Thyroid gland (tissue), 4 donors: Measurements from ENCODE around the gene MRGPRF. TPM values are rescaled to one million over a fixed set of nuclear protein-coding genes. Genes with fewer than 3 reads are reported as not detected.
A peak's percentile ranks its signal among the peaks of the same experiment; 100 is the strongest.

Experiments used
- DNase-seq, 2 donors: peaks; one replicate each; pipeline ENCODE4 v3.0.0-alpha.2; 2019
- H3K27ac ChIP-seq, 3 donors: fragments of 200-600 bp; sonication (generic); 1 replicate in 2 of 3; 2 replicates in 1 of 3; pipeline ENCODE4 v1.5.1; 2016 to 2019; ENCODE audit warnings: mild to moderate bottlenecking in 1 of 3, moderate library complexity in 1 of 3
- H3K27me3 ChIP-seq: fragments of 200-600 bp; sonication (generic); one replicate; pipeline ENCODE4 v1.5.1; 2019
- H3K36me3 ChIP-seq, 2 donors: fragments of 200-600 bp; sonication (generic); one replicate each; pipeline ENCODE4 v1.5.1; 2016 to 2019
- H3K4me1 ChIP-seq, 2 donors: fragments of 200-600 bp; sonication (generic); one replicate each; pipeline ENCODE4 v1.5.1; 2017 to 2019
- H3K4me3 ChIP-seq, 3 donors: fragments of 200-600 bp; sonication (generic); replicated peaks in 1 of 3; 1 replicate in 2 of 3; 2 replicates in 1 of 3; pipeline ENCODE4 v1.5.1; 2016; ENCODE audit warnings: mild to moderate bottlenecking in 1 of 3
- H3K9me3 ChIP-seq: fragments of 200-600 bp; sonication (generic); one replicate; pipeline ENCODE4 v1.5.1; 2017
- POLR2A ChIP-seq, 2 donors: fragments of 450-650 bp; IDR thresholded peaks; one replicate each; pipeline ENCODE4 v1.6.1; 2017; ENCODE audit warnings: antibody characterized with exemption in 2 of 2, mild to moderate bottlenecking in 2 of 2, moderate library complexity in 1 of 2
- WGBS, 2 donors: methylation state at CpG; one replicate each; pipeline ENCODE4 v1.1.5; 2017; 5-methylcytosine and 5-hydroxymethylcytosine counted together
- intact Hi-C: fragments of 100-400 bp; cut with DNase I; formaldehyde crosslinking; loops from one replicate; pipeline ENCODE4 v1.15.1; 2023
- total RNA-seq, 4 donors: library from RNA; depleted of rRNA; stranded (reverse); fragments of >200 nt; gene quantifications; one replicate each; pipeline ENCODE4 v1.2.3, GENCODE V29; 2016
- TF ChIP-seq, protein P1 (sequence below), 6 experiments: fragments of 200-600 bp in 3 of 6; fragments of 450-650 bp in 3 of 6; sonication (generic) in 3 of 6; IDR thresholded peaks; one replicate each; pipeline ENCODE4 v1.5.1; 2016 to 2019; ENCODE audit warnings: antibody characterized with exemption in 6 of 6, mild to moderate bottlenecking in 2 of 6, inconsistent platforms in 1 of 6, moderate library complexity in 1 of 6

The MRGPRF gene
- total RNA-seq, 4 donors from 2014 or later, result 5.0 to 7.6 (median 6.6) TPM

- TF ChIP-seq, protein P1, sequence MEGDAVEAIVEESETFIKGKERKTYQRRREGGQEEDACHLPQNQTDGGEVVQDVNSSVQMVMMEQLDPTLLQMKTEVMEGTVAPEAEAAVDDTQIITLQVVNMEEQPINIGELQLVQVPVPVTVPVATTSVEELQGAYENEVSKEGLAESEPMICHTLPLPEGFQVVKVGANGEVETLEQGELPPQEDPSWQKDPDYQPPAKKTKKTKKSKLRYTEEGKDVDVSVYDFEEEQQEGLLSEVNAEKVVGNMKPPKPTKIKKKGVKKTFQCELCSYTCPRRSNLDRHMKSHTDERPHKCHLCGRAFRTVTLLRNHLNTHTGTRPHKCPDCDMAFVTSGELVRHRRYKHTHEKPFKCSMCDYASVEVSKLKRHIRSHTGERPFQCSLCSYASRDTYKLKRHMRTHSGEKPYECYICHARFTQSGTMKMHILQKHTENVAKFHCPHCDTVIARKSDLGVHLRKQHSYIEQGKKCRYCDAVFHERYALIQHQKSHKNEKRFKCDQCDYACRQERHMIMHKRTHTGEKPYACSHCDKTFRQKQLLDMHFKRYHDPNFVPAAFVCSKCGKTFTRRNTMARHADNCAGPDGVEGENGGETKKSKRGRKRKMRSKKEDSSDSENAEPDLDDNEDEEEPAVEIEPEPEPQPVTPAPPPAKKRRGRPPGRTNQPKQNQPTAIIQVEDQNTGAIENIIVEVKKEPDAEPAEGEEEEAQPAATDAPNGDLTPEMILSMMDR (IDR thresholded peaks at IDR 0.05), result no peak
- no peak for TF ChIP-seq POLR2A (IDR thresholded peaks at IDR 0.05)
- Histone ChIP-seq H3K4me3 (no peak overlapping the region), H3K9me3 (no peaks in the 10 kb centered on the region), H3K27ac (no peak overlapping the region), H3K27me3 (no peaks in the 10 kb centered on the region), H3K4me1 (no peaks in the 10 kb centered on the region), H3K36me3 (no peaks in the 10 kb centered on the region)
- 93 to 95% methylated on average over 9 to 10 of the region's 15 CpGs for WGBS, 2 donors
- DNase-seq, result no peak
- intact Hi-C loops, result no loop called here
Observed at GRCh38 chr11:69057236-69057635, 44.2 kb upstream of the MRGPRF start.

- Histone ChIP-seq H3K36me3 (no peaks in the 10 kb centered on the region), H3K4me1 (peaks cover 0 to 7% of the 10 kb centered on the region in 2 donors), H3K9me3 (no peaks in the 10 kb centered on the region), H3K4me3 (no peak overlapping the region), H3K27ac (no peak overlapping the region), H3K27me3 (no peaks in the 10 kb centered on the region)
- intact Hi-C loops, result no loop called here
- DNase-seq, result peak in 1 of 2 donors; percentile 9
- WGBS, 2 donors, result 79 to 88% methylated on average over 17 to 18 of the region's 22 CpGs
- no peak for TF ChIP-seq POLR2A (IDR thresholded peaks at IDR 0.05)
- TF ChIP-seq, protein P1 (IDR thresholded peaks at IDR 0.05), result no peak
Observed at GRCh38 chr11:69055598-69056516, 42.8 kb upstream of the MRGPRF start.

GRCh38 chr11:69055212-69055586 is 42.2 kb upstream of the MRGPRF start:
- H3K9me3 ChIP-seq, result no peaks in the 10 kb centered on the region
- H3K27ac ChIP-seq, result no peak overlapping the region
- peaks cover 0 to 12% of the 10 kb centered on the region in 2 donors for H3K4me1 ChIP-seq
- no peak for DNase-seq
- H3K36me3 ChIP-seq, result no peaks in the 10 kb centered on the region
- WGBS, 2 donors, result 94 to 97% methylated on average over 21 of the region's 21 CpGs
- H3K27me3 ChIP-seq, result no peaks in the 10 kb centered on the region
- H3K4me3 ChIP-seq, result no peak overlapping the region
- TF ChIP-seq POLR2A (IDR thresholded peaks at IDR 0.05), result no peak
- TF ChIP-seq, protein P1 (IDR thresholded peaks at IDR 0.05), result no peak
- intact Hi-C loops, result no loop called here

DNA sequence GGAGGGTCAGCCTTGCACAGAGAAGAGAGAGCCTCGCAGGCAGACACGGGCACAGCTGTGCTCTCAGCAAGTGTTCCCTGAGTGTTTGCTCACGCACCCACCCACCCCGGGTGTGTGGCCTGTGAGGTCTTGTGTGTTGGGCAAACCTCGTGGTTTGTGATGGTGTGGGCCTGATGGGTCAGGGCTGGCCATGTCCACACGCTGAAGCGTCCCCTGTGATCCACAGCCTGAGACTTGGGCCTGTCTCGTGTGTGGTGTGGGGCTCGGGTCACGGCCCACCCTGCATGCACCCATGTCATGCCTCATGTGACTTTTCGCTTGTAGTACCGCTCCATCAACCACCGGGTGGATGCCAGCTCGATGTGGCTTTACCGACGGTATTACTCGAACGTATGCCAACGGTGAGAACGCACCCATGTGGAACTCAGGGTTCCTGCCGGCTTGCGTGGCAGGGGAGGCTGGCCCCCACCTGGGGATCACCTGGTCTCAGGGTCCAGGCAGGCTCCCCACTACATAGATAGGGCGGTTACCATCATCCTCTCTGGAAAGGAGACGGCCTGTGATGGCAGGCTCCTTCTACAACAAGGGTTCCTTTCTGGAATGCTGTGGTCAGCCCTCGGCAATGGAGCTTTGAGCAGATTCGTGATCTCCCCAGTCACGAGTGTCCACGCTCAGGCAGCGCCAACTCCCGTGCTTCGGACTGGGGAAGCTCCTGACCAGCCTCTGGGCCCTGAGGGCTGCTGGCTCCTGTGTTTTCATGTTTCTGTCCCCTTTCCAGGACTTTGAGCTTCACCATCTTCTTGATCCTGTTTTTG is 41.6 kb upstream of the MRGPRF start:
- no peak overlapping the region for H3K4me3 ChIP-seq
- no peak for TF ChIP-seq POLR2A (IDR thresholded peaks at IDR 0.05)
- TF ChIP-seq, protein P1 (IDR thresholded peaks at IDR 0.05), result no peak
- no peak overlapping the region for H3K27ac ChIP-seq
- intact Hi-C loops, result no loop called here
- no peaks in the 10 kb centered on the region for H3K9me3 ChIP-seq
- DNase-seq, result no peak
- WGBS, 2 donors, result 94 to 97% methylated on average over 22 to 25 of the region's 31 CpGs
- H3K4me1 ChIP-seq, result peaks cover 1 to 18% of the 10 kb centered on the region in 2 donors
- no peaks in the 10 kb centered on the region for H3K27me3 ChIP-seq
- no peaks in the 10 kb centered on the region for H3K36me3 ChIP-seq
